K562 (cell line): Measurements from ENCODE around the gene ADGRB3.

Experiments
- CTCF ChIP-seq, 3 experiments: IDR thresholded peaks in 2 of 3; conservative IDR thresholded peaks in 1 of 3; 2 replicates each; pipeline ENCODE4 v1.5.1; 2011 to 2012; ENCODE audit warnings: low read length in 3 of 3, mild to moderate bottlenecking in 3 of 3, control low read depth in 2 of 3, improper control_type of control experiment in 1 of 3, inconsistent platforms in 1 of 3, low read depth in 1 of 3, mixed read lengths in 1 of 3, moderate library complexity in 1 of 3; ENCODE audit not compliant: insufficient read depth in 2 of 3
- E2F1 ChIP-seq: sonication (generic); formaldehyde crosslinking; IDR thresholded peaks from 2 replicates; pipeline ENCODE4 v1.8.1; 2023; ENCODE audit warnings: mild to moderate bottlenecking, missing genetic modification reagents, moderate library complexity
- HCFC1 ChIP-seq: IDR thresholded peaks from 2 replicates; pipeline ENCODE4 v1.6.1; 2012; ENCODE audit warnings: low read depth, low read length, improper control_type of control experiment
- JUNB ChIP-seq: fragments of 450-650 bp; formaldehyde crosslinking; conservative IDR thresholded peaks from 2 replicates; pipeline ENCODE4 v1.4.0; 2020; ENCODE audit warnings: mild to moderate bottlenecking
- USF1 ChIP-seq: sonication (generic); formaldehyde crosslinking; IDR thresholded peaks from 2 replicates; pipeline ENCODE4 v1.9.0; 2022; ENCODE audit warnings: mild to moderate bottlenecking, missing genetic modification reagents
- YY1 ChIP-seq, 3 experiments: IDR thresholded peaks; 2 replicates each; pipeline ENCODE4 v1.6.1; 2011; ENCODE audit warnings: low read length in 2 of 3, mild to moderate bottlenecking in 2 of 3, moderate library complexity in 2 of 3, borderline replicate concordance in 1 of 3, control low read depth in 1 of 3, low read depth in 1 of 3; ENCODE audit not compliant: insufficient read depth in 3 of 3, insufficient replicate concordance in 2 of 3, control insufficient read depth in 1 of 3, insufficient read length in 1 of 3; ENCODE audit errors: extremely low read depth in 1 of 3
- ZKSCAN8 ChIP-seq: fragments of 200-800 bp; sonication (Bioruptor generic); IDR thresholded peaks from 2 replicates; pipeline ENCODE4 v1.6.1; 2016; ENCODE audit warnings: missing genetic modification characterization, missing compliant biosample characterization

- TF ChIP-seq CTCF (IDR thresholded peaks at IDR 0.05 in 2 of 3, conservative IDR thresholded peaks at IDR 0.05 in 1 of 3; ENCODE audit: insufficient read depth in 2 of 3, low read depth in 1 of 3, low read length in 3 of 3) (no peak), YY1 (IDR thresholded peaks at IDR 0.05; ENCODE audit: borderline replicate concordance in 1 of 3, control insufficient read depth in 1 of 3, extremely low read depth in 1 of 3, insufficient read depth in 3 of 3, insufficient read length in 1 of 3, insufficient replicate concordance in 2 of 3, low read depth in 1 of 3, low read length in 2 of 3) (no peak), JUNB (CRISPR knock-in tag) (no peak), USF1 (CRISPR knock-in tag) (no peak), HCFC1 (no peak), E2F1 (no peak), ZKSCAN8 (CRISPR knock-in tag) (no peak)
Measured at GRCh38 chr6:68711386-68712000, 76.4 kb downstream of the ADGRB3 start.
